GM23338 (cell line): Measurements from ENCODE around the gene GRIA3.

Source experiments
- CTCF ChIP-seq, 2 experiments: fragments of 200-600 bp in 1 of 2; sonication (generic) in 1 of 2; conservative IDR thresholded peaks; 2 replicates each; pipeline versions ENCODE4 v1.5.1 to v1.6.1; 2016 to 2017; ENCODE audit warnings: antibody characterized with exemption in 2 of 2, low read depth in 2 of 2, mild to moderate bottlenecking in 2 of 2, moderate library complexity in 1 of 2
- EZH2 ChIP-seq: fragments of 200-600 bp; sonication (generic); IDR thresholded peaks from one replicate; pipeline ENCODE4 v1.8.0; 2017; ENCODE audit warnings: antibody characterized with exemption, mild to moderate bottlenecking, low read depth; ENCODE audit not compliant: unreplicated experiment
- EZH2phosphoT487 ChIP-seq: fragments of 200-600 bp; sonication (generic); IDR thresholded peaks from one replicate; pipeline ENCODE4 v1.8.1; 2018; ENCODE audit warnings: antibody characterized with exemption; ENCODE audit not compliant: unreplicated experiment
- POLR2AphosphoS5 ChIP-seq: IDR thresholded peaks from 2 replicates; pipeline ENCODE4 v1.6.1; 2016; ENCODE audit warnings: antibody characterized with exemption, low read depth

- TF ChIP-seq POLR2AphosphoS5, result no peak
- no peak for TF ChIP-seq CTCF (conservative IDR thresholded peaks at IDR 0.05; ENCODE audit: low read depth in 2 of 2)
- no peak for TF ChIP-seq EZH2phosphoT487
- TF ChIP-seq EZH2, result no peak
These were observed 136.5 kb downstream of the GRIA3 start for GRCh38 chrX:123320622-123321021.
